Smooth muscle cell (in vitro differentiated cells): Measurements from ENCODE around the gene FCAR. TPM values are rescaled to one million over a fixed set of nuclear protein-coding genes. Genes with fewer than 3 reads are reported as not detected.
"Not testable (repeated sequence)": the region's sequence is repeated elsewhere in the genome, so short reads cannot be mapped to it uniquely, and the experiment has no call there.

Experiments
- DNase-seq: peaks from one replicate; lab custom pipeline; 2025; ENCODE audit not compliant: unreplicated experiment; lab: John Stamatoyannopoulos, UW
- H2AFZ ChIP-seq: fragments of 200-600 bp; sonication (generic); 2 replicates; pipeline ENCODE4 v1.6.0; 2016; ENCODE audit warnings: antibody characterized with exemption, low read depth, mild to moderate bottlenecking
- H3F3A ChIP-seq: fragments of 200-600 bp; sonication (generic); 2 replicates; pipeline ENCODE4 v1.6.0; 2017; ENCODE audit warnings: antibody characterized with exemption, low read depth
- H3K27ac ChIP-seq: fragments of 200-600 bp; sonication (generic); 2 replicates; pipeline ENCODE4 v1.5.1; 2016; ENCODE audit warnings: low read depth, mild to moderate bottlenecking
- H3K27me3 ChIP-seq: fragments of 200-600 bp; sonication (generic); 2 replicates; pipeline ENCODE4 v1.6.1; 2016; ENCODE audit warnings: low read depth, mild to moderate bottlenecking
- H3K36me3 ChIP-seq: fragments of 200-600 bp; sonication (generic); 2 replicates; pipeline ENCODE4 v1.5.1; 2016; ENCODE audit warnings: low read depth
- H3K4me1 ChIP-seq: fragments of 200-600 bp; sonication (generic); 2 replicates; pipeline ENCODE4 v1.5.1; 2016; ENCODE audit warnings: low read depth
- H3K4me2 ChIP-seq: fragments of 200-600 bp; sonication (generic); 2 replicates; pipeline ENCODE4 v1.6.0; 2016; ENCODE audit warnings: mild to moderate bottlenecking
- H3K4me3 ChIP-seq: fragments of 200-600 bp; sonication (generic); 2 replicates; pipeline ENCODE4 v1.5.1; 2016; ENCODE audit warnings: mild to moderate bottlenecking
- H3K79me2 ChIP-seq: fragments of 200-600 bp; sonication (generic); 2 replicates; pipeline ENCODE4 v1.6.0; 2016; ENCODE audit warnings: low read depth, mild to moderate bottlenecking
- H3K9ac ChIP-seq: fragments of 200-600 bp; sonication (generic); 2 replicates; pipeline ENCODE4 v1.6.0; 2016; ENCODE audit warnings: low read depth
- H3K9me3 ChIP-seq: fragments of 200-600 bp; sonication (generic); replicated peaks from 2 replicates; pipeline ENCODE4 v1.5.1; 2016; ENCODE audit warnings: low read depth
- H4K20me1 ChIP-seq: fragments of 200-600 bp; sonication (generic); 2 replicates; pipeline ENCODE4 v1.6.0; 2016; ENCODE audit warnings: low read depth
- CTCF ChIP-seq: fragments of 200-600 bp; sonication (generic); IDR thresholded peaks from 2 replicates; pipeline ENCODE4 v1.5.1; 2017; ENCODE audit warnings: borderline replicate concordance, mild to moderate bottlenecking, antibody characterized with exemption; ENCODE audit not compliant: insufficient read depth, poor library complexity, severe bottlenecking
- WGBS: methylation state at CpG from one replicate; pipeline ENCODE4 v1.1.7; 2016; ENCODE audit warnings: low lambda C conversion rate; 5-methylcytosine and 5-hydroxymethylcytosine counted together
- polyA plus RNA-seq: library from polyadenylated mRNA; unstranded; fragments of >200 nt; fragmentation: Nextera tagmentation; extraction: Ambion mirVana; gene quantifications from 2 replicates; pipeline ENCODE4 v1.2.1, GENCODE V29; 2016
- total RNA-seq: library from RNA; depleted of rRNA; stranded (reverse); fragments of >200 nt; gene quantifications from 2 replicates; pipeline ENCODE4 v1.2.3, GENCODE V29; 2014

Gene FCAR
- total and polyA plus RNA-seq, 2 experiments from 2014 or later: not detected

- H3F3A ChIP-seq, H3K4me3 ChIP-seq, DNase-seq, H3K27ac ChIP-seq, H3K27me3 ChIP-seq, H2AFZ ChIP-seq, H3K36me3 ChIP-seq, H3K4me1 ChIP-seq, H3K4me2 ChIP-seq, H3K9ac ChIP-seq, H3K9me3 ChIP-seq, H3K79me2 ChIP-seq, H4K20me1 ChIP-seq: not testable (repeated sequence)
- 85% methylated on average over 15 of the region's 16 CpGs for WGBS
Observed at GRCh38 chr19:54850061-54850640, 23.9 kb upstream of the FCAR start, which contains the start of gene KIR3DL2. Gene KIR3DL2 (plus strand): TSS chr19:54850443. CDS start chr19:54850476, 33 bp downstream.

GRCh38 chr19:54850930-54851329 is 23.1 kb upstream of the FCAR start:
- H3K79me2 ChIP-seq: no peaks in the 10 kb centered on the region
- H3K9me3 ChIP-seq: no peaks in the 10 kb centered on the region
- no peak overlapping the region for H2AFZ ChIP-seq
- no peaks in the 10 kb centered on the region for H3K4me1 ChIP-seq
- no peaks in the 10 kb centered on the region for H3K27me3 ChIP-seq
- no peak for TF ChIP-seq CTCF
- H3K9ac ChIP-seq: no peak overlapping the region
- H4K20me1 ChIP-seq: no peaks in the 10 kb centered on the region
- no peaks in the 10 kb centered on the region for H3F3A ChIP-seq
- DNase-seq: no peak
- WGBS: 42% methylated on average over 2 of the region's 2 CpGs
- no peak overlapping the region for H3K4me2 ChIP-seq
- no peaks in the 10 kb centered on the region for H3K36me3 ChIP-seq
- H3K27ac ChIP-seq: no peak overlapping the region
- no peak overlapping the region for H3K4me3 ChIP-seq

GRCh38 chr19:54851353-54851752 is 22.7 kb upstream of the FCAR start:
- Histone ChIP-seq H3K79me2 (no peaks in the 10 kb centered on the region), H3K9ac (no peak overlapping the region), H3K36me3 (no peaks in the 10 kb centered on the region), H3K4me3 (no peak overlapping the region), H4K20me1 (no peaks in the 10 kb centered on the region), H3K4me1 (no peaks in the 10 kb centered on the region), H2AFZ (no peak overlapping the region), H3F3A (no peaks in the 10 kb centered on the region), H3K4me2 (no peak overlapping the region), H3K27me3 (no peaks in the 10 kb centered on the region), H3K9me3 (no peaks in the 10 kb centered on the region), H3K27ac (no peak overlapping the region)
- WGBS: 84% methylated on average over 7 of the region's 7 CpGs
- no peak for DNase-seq
- TF ChIP-seq CTCF: no peak

- whole genome bisulfite sequencing: 62% methylated on average over 1 of the region's 1 CpG
- not testable (repeated sequence) for H3K9ac ChIP-seq, H3K79me2 ChIP-seq, H3K4me3 ChIP-seq, H3F3A ChIP-seq, H3K36me3 ChIP-seq, H3K4me2 ChIP-seq, DNase-seq, H3K27ac ChIP-seq, H3K9me3 ChIP-seq, H2AFZ ChIP-seq, H3K4me1 ChIP-seq, H3K27me3 ChIP-seq, H4K20me1 ChIP-seq
Observed at GRCh38 chr19:54855241-54855640, 18.8 kb upstream of the FCAR start.

- not testable (repeated sequence) for H4K20me1 ChIP-seq, H3K9ac ChIP-seq, DNase-seq, H3K9me3 ChIP-seq, H3F3A ChIP-seq, H3K4me2 ChIP-seq, H3K27me3 ChIP-seq, H3K4me1 ChIP-seq, H3K27ac ChIP-seq, H3K36me3 ChIP-seq, H3K79me2 ChIP-seq, H3K4me3 ChIP-seq, H2AFZ ChIP-seq
- WGBS: 69% methylated on average over 3 of the region's 3 CpGs
Observed at GRCh38 chr19:54858476-54858875, 15.6 kb upstream of the FCAR start.

- not testable (repeated sequence) for H4K20me1 ChIP-seq
Observed at GRCh38 chr19:54859421-54859820, 14.6 kb upstream of the FCAR start.

GRCh38 chr19:54863459-54863858 is 10.6 kb upstream of the FCAR start:
- H2AFZ ChIP-seq, H3K4me2 ChIP-seq: not testable (repeated sequence)
- WGBS: 73% methylated on average over 2 of the region's 3 CpGs

More at GRCh38 chr19:54859421-54859820, 14.6 kb upstream of the FCAR start:
- H3K9ac ChIP-seq, H3K27ac ChIP-seq, H3K36me3 ChIP-seq, H3K4me3 ChIP-seq, H3K79me2 ChIP-seq, H3K27me3 ChIP-seq, DNase-seq, H3F3A ChIP-seq, H3K9me3 ChIP-seq, H3K4me1 ChIP-seq, H2AFZ ChIP-seq, H3K4me2 ChIP-seq: not testable (repeated sequence)
- WGBS: 70% methylated on average over 7 of the region's 7 CpGs

More at GRCh38 chr19:54863459-54863858, 10.6 kb upstream of the FCAR start:
- not testable (repeated sequence) for H3K27me3 ChIP-seq, H4K20me1 ChIP-seq, H3K4me1 ChIP-seq, H3K4me3 ChIP-seq, DNase-seq, H3K79me2 ChIP-seq, H3K27ac ChIP-seq, H3K9me3 ChIP-seq, H3F3A ChIP-seq, H3K36me3 ChIP-seq, H3K9ac ChIP-seq
